Measurements from ENCODE around the gene RTN4R. TPM values are rescaled to one million over a fixed set of nuclear protein-coding genes. Genes with fewer than 3 reads are reported as not detected.

RTN4R gene
- total RNA-seq, 1 experiment from 2014 or later, result 16.3 TPM

- no peak for DNase-seq (ENCODE audit: low read depth, low spot score)
- POLR2A ChIA-PET, result no interaction called here
Measured at GRCh38 chr22:20191803-20192202, 76.3 kb downstream of the RTN4R start.

More at GRCh38 chr22:20191803-20192202, 76.3 kb downstream of the RTN4R start:
- Histone ChIP-seq H3K36me3 (ENCODE audit: control insufficient read depth, insufficient read depth, low read length) (no peaks in the 10 kb centered on the region), H3K4me3 (ENCODE audit: low read depth in 2 of 2, low read length in 2 of 2) (no peak overlapping the region), H3K27me3 (ENCODE audit: control insufficient read depth, insufficient read depth, low read length) (no peaks in the 10 kb centered on the region), H3K9me3 (ENCODE audit: control insufficient read depth, insufficient read depth, low read depth, low read length) (no peaks in the 10 kb centered on the region), H3K4me1 (ENCODE audit: control insufficient read depth, insufficient read depth, low read length) (no peaks in the 10 kb centered on the region), H3K27ac (ENCODE audit: low read length) (no peak overlapping the region)
- CTCF ChIA-PET, result no interaction called here
- intact Hi-C loops (cut with micrococcal nuclease; ENCODE audit: unreplicated experiment) (no loop called here), in situ Hi-C loops (cut with HindIII; ENCODE audit: low pct_unique_long_range_greater_than_20kb, low sequenced_read_pairs) (no loop called here)
- no peak for ATAC-seq
- no TSS peak for BruUV-seq (replicated peaks)
- TF ChIP-seq SIN3A (IDR thresholded peaks at IDR 0.05; ENCODE audit: borderline replicate concordance, insufficient read depth, low read depth, low read length) (no peak), POLR2AphosphoS5 (IDR thresholded peaks at IDR 0.05; ENCODE audit: low read depth, low read length) (no peak), CTCF (IDR thresholded peaks at IDR 0.05) (no peak), TCF7L2 (IDR thresholded peaks at IDR 0.05; ENCODE audit: low read depth, low read length) (no peak)
- TF ChIP-seq, protein P1, sequence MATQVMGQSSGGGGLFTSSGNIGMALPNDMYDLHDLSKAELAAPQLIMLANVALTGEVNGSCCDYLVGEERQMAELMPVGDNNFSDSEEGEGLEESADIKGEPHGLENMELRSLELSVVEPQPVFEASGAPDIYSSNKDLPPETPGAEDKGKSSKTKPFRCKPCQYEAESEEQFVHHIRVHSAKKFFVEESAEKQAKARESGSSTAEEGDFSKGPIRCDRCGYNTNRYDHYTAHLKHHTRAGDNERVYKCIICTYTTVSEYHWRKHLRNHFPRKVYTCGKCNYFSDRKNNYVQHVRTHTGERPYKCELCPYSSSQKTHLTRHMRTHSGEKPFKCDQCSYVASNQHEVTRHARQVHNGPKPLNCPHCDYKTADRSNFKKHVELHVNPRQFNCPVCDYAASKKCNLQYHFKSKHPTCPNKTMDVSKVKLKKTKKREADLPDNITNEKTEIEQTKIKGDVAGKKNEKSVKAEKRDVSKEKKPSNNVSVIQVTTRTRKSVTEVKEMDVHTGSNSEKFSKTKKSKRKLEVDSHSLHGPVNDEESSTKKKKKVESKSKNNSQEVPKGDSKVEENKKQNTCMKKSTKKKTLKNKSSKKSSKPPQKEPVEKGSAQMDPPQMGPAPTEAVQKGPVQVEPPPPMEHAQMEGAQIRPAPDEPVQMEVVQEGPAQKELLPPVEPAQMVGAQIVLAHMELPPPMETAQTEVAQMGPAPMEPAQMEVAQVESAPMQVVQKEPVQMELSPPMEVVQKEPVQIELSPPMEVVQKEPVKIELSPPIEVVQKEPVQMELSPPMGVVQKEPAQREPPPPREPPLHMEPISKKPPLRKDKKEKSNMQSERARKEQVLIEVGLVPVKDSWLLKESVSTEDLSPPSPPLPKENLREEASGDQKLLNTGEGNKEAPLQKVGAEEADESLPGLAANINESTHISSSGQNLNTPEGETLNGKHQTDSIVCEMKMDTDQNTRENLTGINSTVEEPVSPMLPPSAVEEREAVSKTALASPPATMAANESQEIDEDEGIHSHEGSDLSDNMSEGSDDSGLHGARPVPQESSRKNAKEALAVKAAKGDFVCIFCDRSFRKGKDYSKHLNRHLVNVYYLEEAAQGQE (IDR thresholded peaks at IDR 0.05; ENCODE audit: insufficient read depth in 1 of 2, low read depth in 2 of 2, low read length in 1 of 2), result no peak

Small RNAs within 50 kb of the gene (microRNA-seq; reads per million reads assigned to microRNA genes)
- gene MIR1286 (ENCODE audit: unreplicated experiment), result not detected

Other genes with a start within 250 kb of the RTN4R start
- gene TANGO2, start 247.2 kb downstream of the RTN4R start, total RNA-seq (2021; ENCODE audit: unreplicated experiment), result 32.2 TPM
- gene DGCR8, start 188.1 kb downstream of the RTN4R start, total RNA-seq (2021; ENCODE audit: unreplicated experiment), result 35.0 TPM
- gene RANBP1, start 152.2 kb downstream of the RTN4R start, total RNA-seq (2021; ENCODE audit: unreplicated experiment), result 232 TPM
- 66.7 TPM for gene TRMT2A, start 151.1 kb downstream of the RTN4R start, total RNA-seq (2021; ENCODE audit: unreplicated experiment)
- gene ZDHHC8, start 136.5 kb downstream of the RTN4R start, total RNA-seq (2021; ENCODE audit: unreplicated experiment), result 79.0 TPM
- not detected for gene CCDC188, start 117.3 kb downstream of the RTN4R start, total RNA-seq (2021; ENCODE audit: unreplicated experiment)
- gene DGCR6L, start 51.7 kb upstream of the RTN4R start, total RNA-seq (2021; ENCODE audit: unreplicated experiment), result 43.5 TPM
- 13.2 TPM for gene ZNF74, start 125.8 kb upstream of the RTN4R start, total RNA-seq (2021; ENCODE audit: unreplicated experiment)
- gene SCARF2, start 169.5 kb upstream of the RTN4R start, total RNA-seq (2021; ENCODE audit: unreplicated experiment), result 3.2 TPM
- 14.5 TPM for gene KLHL22, start 227.5 kb upstream of the RTN4R start, total RNA-seq (2021; ENCODE audit: unreplicated experiment)
- gene MED15, start 239.3 kb upstream of the RTN4R start, total RNA-seq (2021; ENCODE audit: unreplicated experiment), result 59.3 TPM

Data from Panc1 (cell line).